Muscle of back (tissue), 11 donors: Measurements from ENCODE around the gene CD36. TPM values are rescaled to one million over a fixed set of nuclear protein-coding genes. Genes with fewer than 3 reads are reported as not detected.
A peak's percentile ranks its signal among the peaks of the same experiment; 100 is the strongest.

Experiments used
- DNase-seq, 3 donors: peaks; one replicate each; pipeline versions ENCODE4 v3.0.0 to v3.0.0-alpha.2; 2013
- polyA plus RNA-seq, 10 donors: library from polyadenylated mRNA; unstranded; fragments of 120-200 nt; gene quantifications; one replicate each; pipeline ENCODE4 v1.2.1, GENCODE V29; 2013; ENCODE audit not compliant: insufficient read length in 10 of 10

CD36 gene
- polyA plus RNA-seq, 10 donors: 167 to 439 (median 306) TPM

DNA sequence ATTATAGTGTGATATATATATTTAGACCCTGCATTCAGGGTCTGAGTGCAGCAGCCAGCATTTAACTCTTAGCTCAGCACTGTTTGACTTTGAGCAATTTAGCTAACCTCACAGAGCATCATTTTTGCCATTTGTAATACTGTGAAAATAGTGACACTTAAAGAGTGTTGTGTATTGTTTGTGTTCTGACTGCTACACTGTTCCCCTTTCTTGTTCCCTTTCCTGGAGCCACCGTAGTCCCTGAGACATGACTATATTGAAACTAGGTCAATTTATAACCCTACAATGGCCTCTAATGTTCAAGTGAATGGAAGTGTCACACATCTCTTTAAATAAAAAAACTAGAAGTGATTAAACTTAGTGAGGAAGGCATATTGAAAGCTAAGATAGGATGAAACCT lies 20.3 kb upstream of the CD36 start:
- no peak for DNase-seq

DNA sequence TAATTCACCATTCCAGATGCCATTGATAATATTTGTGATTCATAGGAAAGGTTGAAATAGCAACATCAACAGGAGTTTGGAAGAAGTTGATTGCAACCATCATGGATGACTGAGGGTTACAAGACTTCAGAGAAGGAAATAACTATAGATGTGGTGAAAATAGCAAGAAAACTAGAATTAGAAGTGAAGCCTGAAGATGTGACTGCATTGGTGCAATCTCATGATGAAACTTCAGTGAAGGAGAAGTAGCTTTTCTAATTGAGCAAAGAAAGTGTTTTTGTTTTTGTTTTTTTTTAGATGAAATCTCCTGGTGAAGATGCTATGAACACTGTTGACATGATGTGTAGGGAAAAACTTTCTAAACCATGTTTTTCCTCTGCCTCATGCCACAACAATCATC lies 18.7 kb upstream of the CD36 start:
- no peak for DNase-seq

DNA sequence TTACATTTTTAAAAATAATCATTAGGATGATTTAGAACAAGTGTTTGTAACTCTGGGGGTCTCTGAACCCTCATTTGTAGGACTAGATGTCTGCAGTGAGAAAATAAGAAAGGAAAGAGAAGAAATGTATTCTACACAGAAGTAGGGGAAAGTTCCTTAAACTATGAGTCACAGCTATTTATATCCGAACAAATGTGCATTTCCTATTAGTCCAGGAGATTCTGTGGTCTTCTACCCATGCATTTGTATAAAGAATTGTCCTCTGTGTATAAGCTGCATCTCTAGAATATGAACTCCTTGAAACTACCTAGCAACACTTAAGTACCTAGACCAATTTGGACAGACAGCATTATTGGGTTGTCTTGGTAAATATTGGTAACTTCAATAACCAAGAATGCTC lies 15.9 kb upstream of the CD36 start:
- DNase-seq: no peak

DNA sequence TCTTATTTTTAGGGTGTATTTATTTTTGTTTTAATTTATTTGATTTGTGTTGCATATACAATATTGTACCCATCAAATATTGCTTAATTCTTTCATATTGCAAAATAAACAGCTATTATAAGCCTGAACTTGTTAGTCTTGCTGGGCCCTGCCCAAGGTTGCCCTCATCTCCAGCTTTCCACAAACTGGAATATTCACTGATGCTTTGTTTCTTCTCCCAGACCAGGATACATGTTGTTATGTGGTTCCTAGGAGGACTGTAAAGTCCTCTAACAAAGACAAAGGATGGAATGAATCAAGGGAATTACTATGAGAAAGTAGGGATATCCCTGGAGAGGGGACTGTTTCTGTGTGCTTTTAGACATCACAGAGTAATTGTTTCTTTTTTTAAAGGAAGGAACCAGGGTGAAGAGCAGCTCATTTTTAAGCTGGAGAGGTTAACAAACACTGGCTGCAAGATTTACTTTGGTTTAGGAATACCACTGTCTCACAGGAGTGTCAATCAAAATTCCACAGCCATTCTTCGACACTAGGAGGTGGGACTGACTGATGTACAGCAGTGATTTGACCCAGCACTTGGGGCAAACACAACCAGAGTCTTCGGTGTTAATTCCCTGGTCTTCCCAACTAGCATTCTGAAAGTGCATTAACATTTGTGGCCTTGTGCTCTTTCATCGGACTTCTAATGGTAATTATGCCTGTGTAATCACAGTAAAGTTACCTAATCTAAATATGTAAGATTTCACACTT lies 14.8 kb upstream of the CD36 start:
- DNase-seq: no peak

DNA sequence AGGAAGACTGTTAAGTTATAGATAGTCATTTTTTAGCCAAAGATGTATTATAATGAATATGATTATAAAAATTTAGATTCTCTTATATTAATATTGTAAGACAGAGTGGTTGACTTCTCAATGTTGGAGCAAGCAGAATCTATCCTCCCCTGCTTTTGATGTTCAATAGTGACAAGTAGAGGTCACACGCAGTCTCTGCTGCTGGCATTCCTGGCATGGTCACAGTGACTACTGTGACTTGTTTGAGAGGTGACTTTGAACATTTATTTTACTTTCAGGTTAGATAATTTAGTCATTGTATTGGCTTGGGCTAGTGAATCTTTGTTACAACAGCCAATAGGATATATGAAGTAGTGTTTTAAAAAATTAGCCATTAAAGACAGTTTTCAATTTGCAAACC lies 13.7 kb upstream of the CD36 start:
- DNase-seq: no peak

DNA sequence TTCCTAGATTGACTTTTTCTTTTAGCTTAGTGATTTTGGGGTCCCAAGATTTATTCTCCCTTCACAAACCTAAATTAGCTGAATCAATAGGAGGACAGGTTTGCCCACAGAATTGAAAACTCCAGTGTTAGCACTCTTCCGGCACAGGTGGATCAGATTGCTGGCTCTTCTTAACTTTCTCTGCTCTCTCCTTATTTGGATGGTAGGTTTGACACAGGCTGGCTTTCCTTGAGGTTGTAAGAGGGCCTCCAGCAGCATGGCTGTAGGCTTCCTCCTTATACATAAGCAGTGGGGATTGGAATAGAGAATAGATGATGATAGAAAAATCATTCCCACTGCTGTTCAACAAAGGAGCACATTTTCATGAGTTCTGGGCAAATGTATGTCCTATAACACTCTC lies 9.4 kb upstream of the CD36 start:
- no peak for DNase-seq

DNA sequence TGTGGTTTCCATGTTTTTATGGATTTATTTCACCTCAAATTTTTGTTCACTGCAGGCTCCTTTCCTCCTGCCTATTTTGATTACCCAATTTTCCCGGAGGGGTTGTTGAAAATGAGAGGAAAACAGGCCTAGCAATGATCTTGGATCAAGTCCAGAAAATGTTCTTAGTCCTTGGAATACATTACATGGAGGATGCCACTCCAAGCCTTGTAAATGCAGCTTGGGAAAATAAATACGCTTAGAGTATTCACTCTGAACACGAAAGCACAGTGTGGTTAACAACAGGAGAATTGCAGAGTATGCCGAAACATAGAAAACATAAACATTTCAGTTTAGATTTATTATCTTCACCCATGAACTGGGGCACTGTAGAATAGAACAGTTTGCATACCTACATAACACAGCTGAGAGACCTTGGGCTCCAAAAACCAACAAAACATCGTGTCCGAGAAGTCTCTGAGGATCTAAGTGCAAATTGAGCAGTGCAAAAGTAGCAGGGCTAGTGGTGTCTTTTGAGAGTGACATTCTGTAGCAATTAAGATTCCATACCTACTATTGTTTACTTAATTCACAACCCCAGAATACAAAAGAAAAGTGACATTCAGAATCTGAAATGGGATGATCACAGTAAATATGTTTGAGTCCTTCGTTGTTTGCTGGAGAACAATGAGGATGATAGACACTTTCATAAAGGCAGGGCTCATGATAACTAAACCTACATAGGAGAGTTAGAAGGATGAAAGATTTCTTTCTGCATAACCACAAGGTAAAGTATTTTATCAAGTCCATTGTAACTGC lies 7.6 kb upstream of the CD36 start:
- DNase-seq: no peak

DNA sequence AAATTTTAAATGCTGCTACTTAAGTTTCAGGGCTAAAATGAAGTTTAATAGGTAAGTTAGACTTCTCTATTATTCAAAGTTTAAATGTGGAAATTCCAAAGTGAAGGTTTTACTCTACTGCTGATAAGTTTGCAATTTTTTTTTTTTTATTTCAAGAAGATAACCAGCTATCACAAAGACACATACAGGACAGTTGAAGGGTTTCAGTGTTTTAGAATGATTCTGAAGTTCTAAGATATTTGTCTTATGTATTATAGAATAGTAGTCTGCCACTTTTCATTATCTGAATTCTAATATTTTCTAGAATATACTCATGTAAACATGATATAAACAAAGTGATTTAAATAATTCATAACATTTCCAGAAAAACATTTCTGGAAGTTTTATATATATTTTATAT lies 7.0 kb upstream of the CD36 start:
- no peak for DNase-seq

DNA sequence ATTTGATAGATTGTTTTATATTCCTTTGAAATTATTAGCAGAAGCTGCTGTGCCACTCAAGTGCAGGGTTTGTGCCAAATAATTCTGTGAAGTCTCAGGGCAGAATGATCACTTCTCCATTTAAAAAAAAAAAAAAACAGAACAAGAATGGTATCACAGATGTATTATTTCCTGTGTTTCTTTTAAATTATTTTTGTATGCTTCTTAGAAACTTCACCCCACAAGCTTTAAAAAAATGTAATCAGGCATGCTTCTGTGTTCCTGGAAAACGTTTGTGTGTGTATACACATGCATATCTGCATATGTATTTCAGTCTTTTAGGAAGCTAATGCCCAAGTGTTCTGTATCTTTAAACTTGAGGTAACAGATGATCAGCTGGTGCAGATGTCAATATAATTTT lies 6.3 kb upstream of the CD36 start:
- no peak for DNase-seq

DNA sequence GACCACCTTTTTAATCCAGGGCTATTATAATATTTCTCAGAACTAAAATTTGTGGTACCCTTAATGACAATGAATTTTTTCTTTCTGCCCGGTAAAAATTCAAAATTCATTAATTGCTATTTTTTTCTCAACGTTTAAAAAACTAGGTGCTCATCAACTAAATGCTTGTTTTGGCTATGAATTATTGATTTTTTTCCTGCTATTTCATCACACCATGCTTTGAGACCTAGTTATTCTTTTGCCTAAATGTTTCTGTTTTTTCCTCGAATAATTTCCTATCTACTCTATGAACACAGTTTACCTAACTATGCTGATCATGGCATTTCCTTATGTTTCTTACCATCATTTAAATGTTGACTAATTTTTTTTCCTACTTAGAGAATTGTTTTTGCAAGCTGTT lies 5.6 kb upstream of the CD36 start:
- DNase-seq: no peak

DNA sequence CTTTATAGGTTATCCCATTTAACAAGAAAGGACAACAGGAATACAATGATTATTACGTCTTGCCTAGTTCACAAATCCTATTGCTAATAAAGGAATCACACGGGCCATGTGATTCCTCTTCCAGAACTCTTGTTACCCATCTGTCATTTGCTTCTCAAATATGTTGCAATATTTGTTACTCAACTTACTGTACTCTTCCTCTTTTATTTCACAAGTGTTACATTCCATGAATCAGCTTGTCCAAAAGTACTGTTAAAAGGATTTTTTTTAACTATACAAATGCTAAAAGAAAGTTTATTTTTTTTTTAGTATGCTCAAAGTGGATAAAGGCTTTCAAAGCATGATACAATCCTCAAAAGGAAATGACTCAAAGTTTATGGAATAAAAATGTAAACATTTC lies 3.9 kb upstream of the CD36 start:
- peak in 1 of 3 donors; percentile 59 for DNase-seq

DNA sequence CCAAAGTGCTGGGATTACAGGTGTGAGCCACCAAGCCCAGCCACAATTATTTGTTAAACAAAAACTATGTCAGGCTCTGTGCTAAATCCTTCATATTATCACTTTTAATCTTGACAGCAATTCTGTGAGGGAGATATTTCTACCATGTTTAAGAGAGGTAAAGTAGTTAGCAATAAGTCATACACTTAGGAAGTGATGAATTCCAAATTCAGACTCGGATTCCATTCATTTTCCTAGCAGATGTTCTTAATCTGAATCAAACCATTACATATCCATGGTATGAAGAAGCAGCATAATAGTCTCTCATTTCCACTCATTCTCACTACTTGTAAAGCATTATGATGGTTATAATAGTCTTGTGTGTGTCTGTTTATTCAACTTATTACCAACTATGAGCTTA lies 2.9 kb upstream of the CD36 start:
- peak in 1 of 3 donors; percentile 43 for DNase-seq

DNA sequence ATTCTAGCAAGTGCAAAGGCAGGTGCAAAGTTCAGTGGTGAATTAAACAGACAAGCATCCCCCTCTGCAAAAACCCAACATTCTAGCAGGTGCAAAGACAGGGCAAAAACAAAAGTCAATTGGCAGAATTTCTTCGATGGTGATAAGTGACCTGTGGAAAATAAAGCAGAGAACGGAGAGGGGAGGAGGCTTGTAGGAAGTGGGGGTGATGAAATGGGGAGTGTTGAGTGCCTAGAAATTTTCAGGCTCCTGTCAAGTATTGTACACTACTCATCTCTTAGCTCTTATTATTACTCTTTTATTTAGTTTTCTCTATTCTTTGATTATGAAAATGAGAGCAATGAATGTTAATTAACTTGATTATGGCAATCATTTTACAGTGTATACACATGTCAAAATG lies 2.4 kb upstream of the CD36 start:
- no peak for DNase-seq

DNA sequence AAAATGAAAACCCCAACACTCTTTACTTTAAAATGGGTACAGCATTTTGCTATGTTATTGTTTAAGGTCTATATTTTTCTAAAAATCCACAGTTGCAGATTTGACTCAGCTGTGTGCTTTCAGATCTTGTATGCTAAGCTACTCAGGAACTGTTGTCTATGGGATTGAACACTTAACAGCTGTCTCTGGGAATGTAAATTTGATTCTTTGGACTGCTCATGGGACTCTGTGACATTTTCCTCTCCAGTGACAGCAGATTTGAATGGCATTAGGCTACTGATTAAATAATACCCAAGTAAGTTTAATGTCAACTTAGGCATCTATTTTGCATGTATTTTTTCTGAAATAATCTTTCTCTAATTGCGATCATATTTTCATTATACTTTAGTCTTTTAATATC lies 1.7 kb upstream of the CD36 start:
- peak in 1 of 3 donors; percentile 46 for DNase-seq

DNA sequence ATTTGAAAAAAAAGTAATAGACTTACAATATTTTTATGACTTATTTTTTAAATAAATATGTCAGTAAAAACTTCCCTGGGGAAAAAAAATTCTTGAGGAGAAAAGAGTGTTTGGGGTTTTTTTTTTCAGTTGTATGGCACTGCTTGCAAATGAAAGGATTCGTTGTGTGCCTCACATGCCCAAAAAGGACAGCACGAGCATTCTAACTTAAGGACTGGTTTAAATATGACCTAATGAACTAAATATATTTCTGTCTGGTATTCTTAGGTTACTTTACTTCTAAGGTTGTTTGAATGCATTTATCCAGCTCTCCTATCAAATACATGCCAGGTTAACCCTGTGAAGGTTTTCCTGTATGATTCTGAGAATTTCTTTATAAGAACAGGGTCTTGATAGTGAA lies 988 bp upstream of the CD36 start:
- no peak for DNase-seq

DNA sequence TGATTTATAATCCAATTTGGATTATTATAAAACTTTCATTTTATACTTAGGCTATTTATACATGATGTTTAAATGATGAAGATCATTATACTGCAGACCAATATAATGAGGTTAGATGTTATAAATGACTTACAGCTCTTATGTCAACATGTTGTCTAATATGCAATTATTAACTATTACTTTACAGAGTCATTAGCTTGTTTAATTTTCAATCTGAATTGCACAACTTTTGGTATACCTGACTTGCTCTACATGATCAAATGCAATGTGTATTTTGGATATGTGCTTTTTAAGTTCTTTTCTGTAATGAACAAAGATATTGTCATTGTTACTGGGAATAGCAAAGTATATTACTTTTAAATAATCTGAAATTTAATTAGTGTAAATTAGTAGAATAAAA lies 569 bp downstream of the CD36 start:
- no peak for DNase-seq

DNA sequence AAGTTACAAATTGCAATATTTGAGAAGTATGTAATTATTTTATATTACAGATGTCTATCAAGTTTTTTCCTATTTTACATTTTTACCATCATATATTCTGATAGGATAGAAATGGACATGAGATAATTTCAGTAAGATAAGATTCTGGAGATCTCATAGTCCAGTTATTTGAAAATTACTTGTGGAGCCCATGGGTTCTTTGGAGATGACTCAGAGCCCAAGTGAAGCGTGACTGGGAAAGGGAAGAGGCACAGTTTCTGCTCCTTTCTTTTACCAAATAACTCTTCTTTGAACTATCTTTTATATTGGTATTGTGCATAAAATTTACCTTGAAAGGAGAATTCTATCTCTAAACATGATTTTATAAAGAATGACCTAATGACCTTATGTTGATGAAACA lies 2.4 kb downstream of the CD36 start:
- no peak for DNase-seq

DNA sequence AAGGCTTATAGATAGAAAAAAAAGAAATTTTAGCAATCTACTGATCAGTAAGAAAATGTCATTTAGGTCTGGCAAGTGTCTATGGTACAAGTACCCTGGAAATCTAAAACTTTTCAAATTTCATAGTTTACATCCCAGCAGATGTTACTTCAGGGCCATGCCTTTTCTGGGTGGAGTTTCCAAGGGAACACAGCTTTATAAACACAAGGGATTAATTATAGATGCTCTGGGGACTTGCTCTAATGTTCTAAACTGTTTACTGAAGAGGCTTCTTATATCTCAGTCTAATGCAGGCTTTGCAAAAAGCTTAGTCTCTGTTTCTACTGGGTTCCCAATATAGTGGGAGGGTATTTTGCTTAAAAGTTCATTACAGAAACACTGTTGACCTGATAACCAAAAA lies 3.1 kb downstream of the CD36 start:
- no peak for DNase-seq

DNA sequence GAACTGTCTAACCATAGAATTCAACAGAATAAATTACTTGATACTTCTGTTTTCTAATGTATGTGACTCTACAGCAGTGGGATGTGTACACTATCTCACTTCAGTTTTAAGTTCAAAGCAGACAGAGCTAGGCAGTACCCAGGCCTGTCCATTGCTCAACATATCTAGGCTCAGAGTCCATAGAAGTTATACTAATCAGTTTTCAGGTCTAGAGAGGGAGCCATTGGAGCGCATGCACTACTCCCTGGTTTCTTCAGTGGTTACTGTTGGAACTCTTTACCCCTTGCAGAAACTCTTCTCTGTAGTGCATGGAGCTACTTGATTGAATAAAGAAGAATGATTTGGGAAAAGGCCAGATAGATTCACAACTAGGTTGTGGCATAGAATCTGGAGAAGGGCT lies 4.4 kb downstream of the CD36 start:
- DNase-seq: no peak

DNA sequence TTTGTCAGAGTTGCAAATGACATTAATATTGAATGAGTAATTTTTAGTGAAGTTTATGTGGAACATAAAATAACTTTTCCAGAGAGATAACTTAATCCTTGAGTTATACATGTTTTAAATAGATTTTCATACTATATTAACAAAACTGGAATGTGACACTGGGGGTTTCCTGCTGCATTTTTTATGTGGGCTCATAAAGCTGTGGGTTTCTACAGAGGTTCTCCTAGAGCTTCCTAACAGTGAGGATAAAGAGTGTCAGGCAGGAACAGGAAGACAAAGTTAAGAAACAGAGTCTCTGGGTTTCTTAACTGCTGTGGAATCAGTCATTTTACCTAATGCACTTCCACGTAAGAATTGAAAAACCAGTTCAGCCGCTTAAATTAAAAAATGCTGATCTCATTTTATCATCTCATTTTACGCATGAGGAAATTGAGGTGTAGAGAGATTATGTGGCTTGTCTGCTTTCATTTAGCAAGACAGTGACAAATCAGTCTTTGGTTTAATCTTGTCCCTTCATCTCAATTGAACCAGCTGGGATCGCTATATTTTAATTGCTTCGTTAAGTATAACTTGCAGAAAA lies 5.0 kb downstream of the CD36 start:
- no peak for DNase-seq

DNA sequence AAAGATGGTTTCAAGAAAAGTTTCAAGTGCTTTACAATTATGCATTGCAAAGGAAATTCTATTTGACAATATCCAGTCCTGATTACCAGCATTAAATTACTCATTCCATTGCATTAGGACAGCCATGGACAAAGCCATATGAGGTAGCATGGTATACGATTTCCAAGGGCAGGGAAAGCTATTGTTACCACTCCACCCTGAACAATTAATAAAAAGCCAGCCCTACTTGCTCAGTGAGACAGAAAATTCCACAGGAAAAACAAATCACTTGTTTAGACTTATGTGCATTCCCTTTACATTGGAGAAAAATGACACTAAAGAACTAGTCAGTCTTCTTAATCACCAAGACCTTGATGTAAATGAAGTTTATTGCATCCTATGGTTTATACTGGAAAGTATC lies 5.6 kb downstream of the CD36 start:
- DNase-seq: no peak

DNA sequence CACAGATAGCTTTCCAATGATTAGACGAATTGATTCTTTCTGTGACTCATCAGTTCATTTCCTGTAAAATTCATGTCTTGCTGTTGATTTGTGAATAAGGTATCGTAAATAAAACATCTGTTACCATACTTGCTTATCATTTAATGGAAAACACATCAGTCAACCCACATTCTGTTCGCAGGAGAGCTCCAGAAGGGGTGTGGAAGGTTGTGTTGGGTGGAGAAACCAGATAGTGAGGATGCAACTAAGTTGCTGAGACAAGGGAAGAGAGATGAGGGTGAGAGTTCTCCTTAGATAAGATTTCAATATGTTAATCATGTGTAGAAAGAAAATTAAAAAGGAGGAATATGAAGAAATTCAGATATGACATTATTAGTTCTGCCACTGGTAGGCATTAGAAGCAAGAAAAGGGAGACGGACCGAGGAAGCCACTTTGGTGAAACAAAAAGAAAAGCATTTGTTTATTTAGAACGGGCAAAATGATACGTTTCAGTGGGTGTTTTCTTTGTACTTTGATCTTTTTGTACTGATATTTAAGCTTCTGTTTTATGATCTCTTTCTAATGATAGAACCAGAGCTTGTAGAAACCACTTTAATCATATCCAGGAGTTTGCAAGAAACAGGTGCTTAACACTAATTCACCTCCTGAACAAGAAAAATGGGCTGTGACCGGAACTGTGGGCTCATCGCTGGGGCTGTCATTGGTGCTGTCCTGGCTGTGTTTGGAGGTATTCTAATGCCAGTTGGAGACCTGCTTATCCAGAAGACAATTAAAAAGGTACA lies 7.8 kb downstream of the CD36 start:
- no peak for DNase-seq

DNA sequence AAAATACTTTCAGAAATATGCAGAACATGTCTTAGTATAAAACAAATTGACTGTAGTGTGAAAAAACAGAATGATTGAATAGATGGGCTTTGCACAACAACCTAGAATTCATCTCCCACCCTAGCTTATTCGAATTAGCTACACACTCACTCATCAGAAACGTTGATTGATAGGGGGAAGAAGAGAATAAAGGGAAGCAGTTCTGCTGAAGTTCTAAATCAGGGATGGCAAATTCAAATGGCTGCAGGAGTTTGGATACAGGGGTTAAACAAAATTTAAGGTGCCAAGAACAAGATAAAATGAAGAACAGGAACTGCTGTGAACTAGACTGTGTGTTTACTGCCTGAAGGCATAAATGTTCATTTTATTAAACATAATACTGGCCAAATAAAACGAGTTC lies 9.0 kb downstream of the CD36 start:
- DNase-seq: no peak
